GM18870 (cell line): ENCODE data around the gene ACBD3.

Source experiments
- ATAC-seq: cut with Tn5 transposase; IDR thresholded peaks from one replicate; pipeline ENCODE4 v1.9.1; 2021; ENCODE audit warnings: moderate library complexity; ENCODE audit not compliant: unreplicated experiment

ACBD3 gene

DNA sequence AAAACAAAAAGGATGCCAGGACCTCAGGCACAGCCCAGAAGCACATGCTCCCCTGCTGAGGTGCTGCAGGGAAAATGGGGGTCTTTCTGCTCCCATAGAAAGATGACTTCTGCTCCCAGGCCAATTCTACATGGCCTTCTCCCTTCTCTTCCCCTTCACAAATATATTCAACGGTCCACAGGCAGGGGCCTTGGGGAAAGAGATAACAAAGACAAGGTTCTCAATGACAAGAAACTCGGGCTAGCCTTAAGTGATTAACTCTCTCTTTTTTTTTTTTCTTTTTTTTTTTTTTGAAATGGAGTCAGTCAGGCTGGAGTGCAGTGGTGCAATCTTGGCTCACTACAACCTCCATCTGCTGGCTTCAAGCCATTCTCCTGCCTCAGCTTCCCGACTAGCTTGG lies 69.9 kb downstream of the ACBD3 start:
- no peak for ATAC-seq

DNA sequence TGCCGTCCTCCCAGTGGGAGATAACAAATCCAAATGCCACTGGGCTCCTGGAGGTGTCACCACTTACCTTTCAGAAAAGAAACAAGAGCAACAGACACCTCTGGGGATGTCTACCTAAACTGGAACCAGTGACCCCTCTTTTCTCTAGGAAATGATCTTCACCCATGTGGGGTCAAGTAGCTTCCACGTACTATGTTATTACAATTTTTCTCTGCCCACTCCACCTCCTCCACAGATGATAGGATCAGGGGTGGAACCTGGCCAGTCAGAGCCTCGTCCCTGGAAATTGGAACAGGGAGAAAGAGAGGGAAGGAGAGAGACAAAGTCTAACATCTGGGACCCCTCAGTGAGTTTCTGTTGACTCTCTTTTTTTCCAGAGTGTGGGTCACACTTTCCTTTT lies 73.9 kb downstream of the ACBD3 start:
- no peak for ATAC-seq

- ATAC-seq, result no peak
Observed at GRCh38 chr1:226111883-226112261, 74.7 kb downstream of the ACBD3 start.

GRCh38 chr1:226111098-226111882 lies 75.3 kb downstream of the ACBD3 start:
- ATAC-seq, result no peak

DNA sequence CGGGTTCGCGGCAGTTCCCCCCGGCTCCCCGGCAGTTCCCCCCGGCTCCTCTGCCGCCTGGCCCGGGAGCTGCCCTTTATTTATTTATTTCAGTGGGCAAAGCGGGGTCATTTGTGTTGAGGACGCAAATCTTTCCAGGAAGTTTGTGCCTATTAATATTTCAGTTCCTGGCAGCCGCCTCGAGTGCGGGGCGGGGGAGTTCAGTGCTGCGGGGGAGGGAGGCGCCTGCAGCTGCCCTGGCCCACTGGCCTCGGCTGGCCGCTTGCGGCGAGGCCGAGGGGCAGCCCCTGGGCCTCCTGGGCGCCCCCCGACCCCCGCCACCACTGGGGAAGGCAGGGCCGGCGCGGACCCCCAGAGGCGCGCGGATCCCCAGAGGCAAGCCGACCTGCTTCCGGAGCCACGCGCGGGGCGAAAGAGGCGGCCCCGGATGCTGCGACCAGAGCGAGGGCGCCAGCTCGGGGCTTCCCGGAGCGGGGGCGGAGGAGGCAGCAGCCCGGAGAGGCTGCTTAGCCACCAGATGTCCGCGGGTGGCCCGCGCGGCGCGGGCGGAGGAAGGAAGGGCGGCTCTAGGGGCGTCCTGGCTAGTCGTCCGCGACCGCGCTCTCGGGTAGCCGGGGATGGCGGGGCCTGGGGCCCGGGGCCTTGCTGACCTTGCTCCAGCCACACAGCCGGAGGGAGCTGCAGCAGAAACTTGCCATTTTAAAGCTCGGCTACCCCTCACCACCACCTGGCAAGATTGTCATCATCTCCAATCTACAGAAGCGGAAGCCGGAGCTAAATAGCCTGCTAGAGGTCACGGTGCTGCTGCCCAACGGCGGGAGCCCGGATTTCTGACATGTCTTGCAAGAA lies 76.1 kb downstream of the ACBD3 start:
- peak; percentile 42 for ATAC-seq

GRCh38 chr1:226109829-226110248 lies 76.7 kb downstream of the ACBD3 start:
- ATAC-seq, result peak; percentile 60

- peak; percentile 21 for ATAC-seq
Observed at GRCh38 chr1:226108935-226109828, 77.4 kb downstream of the ACBD3 start.

- ATAC-seq, result no peak
Observed at GRCh38 chr1:226107471-226108460, 78.8 kb downstream of the ACBD3 start.

DNA sequence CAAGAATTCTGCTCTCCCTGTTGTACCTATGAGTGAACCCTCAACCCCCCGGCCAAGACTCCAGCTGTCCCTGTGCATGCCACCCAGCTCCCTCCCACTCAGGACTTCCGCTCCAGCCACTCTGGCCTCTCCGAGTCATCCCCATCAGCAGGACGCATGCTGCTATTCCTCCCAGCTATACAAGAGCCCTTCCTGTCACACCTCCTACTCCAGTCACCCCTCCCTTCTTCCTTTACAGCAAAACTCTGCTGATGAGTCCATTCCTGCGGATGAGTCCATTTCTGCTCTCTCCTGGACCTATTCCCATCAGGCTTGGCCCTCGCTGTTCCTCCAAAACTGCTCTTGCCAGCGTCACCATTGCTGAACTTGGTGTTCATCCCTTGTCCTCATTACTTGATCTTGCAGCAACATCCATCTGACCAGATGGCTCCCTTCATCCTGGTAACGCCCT lies 81.8 kb downstream of the ACBD3 start:
- ATAC-seq, result no peak

DNA sequence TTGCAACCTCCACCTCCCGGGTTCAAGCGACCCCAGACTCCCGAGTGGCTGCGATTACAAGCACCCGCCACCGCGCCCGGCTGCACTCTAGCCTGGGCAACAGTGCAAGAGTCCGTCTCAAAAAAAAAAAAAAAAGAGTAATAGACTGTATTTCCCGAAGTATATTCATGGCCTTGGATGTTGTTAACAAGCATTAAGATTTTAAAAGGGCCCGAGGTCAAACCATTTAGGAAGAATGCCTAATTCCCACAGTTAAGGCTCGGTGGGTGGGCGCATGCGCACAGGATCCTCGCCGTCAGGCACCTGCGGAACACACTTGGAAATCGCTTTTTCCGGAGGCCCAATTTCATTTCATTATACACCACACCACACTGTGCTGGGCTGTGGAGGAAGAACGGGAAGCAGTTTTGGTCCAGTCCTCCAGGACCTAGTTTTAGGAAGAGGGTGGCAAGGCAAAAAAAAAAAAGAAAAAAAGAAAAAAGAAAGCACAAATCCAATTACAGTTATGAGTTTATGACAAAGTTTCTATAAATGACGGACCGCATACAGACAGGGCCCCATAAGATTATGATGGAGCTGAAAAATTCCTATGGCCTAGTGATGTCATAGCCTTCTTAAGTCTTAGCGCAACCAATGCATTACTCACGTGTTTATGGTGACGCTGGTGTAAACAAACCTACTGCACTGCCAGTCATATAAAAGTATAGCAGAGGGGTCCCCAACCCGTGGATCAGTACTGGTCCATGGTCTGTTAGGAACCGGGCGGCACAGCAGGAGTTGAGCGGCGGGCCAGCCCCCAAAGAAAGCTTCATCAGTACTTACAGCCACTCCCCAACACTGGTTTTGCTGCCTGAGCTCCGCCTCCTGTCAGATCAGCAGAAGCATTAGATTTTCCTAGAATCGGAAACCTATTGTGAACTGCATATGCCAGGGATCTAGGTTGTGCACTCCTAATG lies 85.8 kb downstream of the ACBD3 start:
- ATAC-seq, result no peak

- no peak for ATAC-seq
Observed at GRCh38 chr1:226098870-226099835, 87.4 kb downstream of the ACBD3 start.

DNA sequence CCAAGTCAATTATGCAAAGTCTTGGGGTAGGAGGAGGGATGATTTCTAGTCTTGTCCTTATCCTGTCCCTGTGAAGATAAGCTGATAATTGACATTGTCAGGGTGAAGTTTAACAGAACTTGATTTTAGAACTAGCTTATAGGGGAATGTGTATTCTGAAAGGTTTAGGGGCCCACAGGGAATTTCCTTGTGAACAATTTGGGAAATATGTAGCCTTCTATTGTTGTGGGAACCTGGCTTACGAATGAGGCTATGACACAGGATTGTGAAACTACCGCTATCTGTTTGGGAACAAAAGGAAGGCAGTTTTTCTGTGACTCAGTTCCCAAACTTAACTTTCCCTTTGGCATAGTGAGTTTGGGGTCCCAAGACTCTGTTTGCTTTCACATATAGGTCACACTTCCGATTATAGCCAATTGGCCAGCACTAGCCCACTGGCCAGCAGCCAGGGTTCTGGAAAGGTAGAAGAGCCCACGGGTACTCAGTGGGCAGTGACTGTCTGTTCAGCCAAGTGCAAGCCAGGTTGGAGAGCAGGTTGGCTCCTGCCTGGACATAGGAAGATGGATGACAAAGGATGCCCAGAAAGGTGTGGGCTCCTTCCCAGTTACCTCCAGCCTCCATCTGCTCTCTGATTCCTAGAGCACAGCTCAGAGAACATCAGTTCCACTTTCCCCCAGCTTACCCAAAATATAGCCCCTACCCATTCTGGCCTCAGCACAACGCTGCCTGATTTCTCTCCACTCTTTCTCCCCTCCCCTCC lies 88.5 kb downstream of the ACBD3 start:
- ATAC-seq, result no peak

GRCh38 chr1:226095286-226095685 lies 91.3 kb downstream of the ACBD3 start:
- ATAC-seq, result no peak
